Mesendoderm (in vitro differentiated cells): ENCODE results near the gene RPS6KA4.
A peak's percentile ranks its signal among the peaks of the same experiment; 100 is the strongest.

Experiments used
- DNase-seq: peaks from one replicate; pipeline ENCODE4 v3.0.0; 2013
- H2AK5ac ChIP-seq: 2 replicates; pipeline ENCODE4 v1.6.1; 2013; ENCODE audit warnings: low read length, inconsistent platforms
- H2BK120ac ChIP-seq: 2 replicates; pipeline ENCODE4 v1.6.1; 2013; ENCODE audit warnings: low read depth, mild to moderate bottlenecking, low read length, moderate library complexity, mixed read lengths
- H2BK15ac ChIP-seq: replicated peaks from 2 replicates; pipeline ENCODE4 v1.6.1; 2013; ENCODE audit warnings: low read depth, mild to moderate bottlenecking, moderate library complexity
- H2BK5ac ChIP-seq: 2 replicates; pipeline ENCODE4 v1.6.1; 2013; ENCODE audit warnings: low read length, inconsistent platforms
- H3K18ac ChIP-seq: 2 replicates; pipeline ENCODE4 v1.6.1; 2013; ENCODE audit warnings: mild to moderate bottlenecking, low read length, mixed read lengths
- H3K23ac ChIP-seq: one replicate; pipeline ENCODE4 v1.6.1; 2013; ENCODE audit warnings: low read length
- H3K27ac ChIP-seq: 2 replicates; pipeline ENCODE4 v1.5.1; 2013; ENCODE audit warnings: low read depth, mild to moderate bottlenecking, inconsistent platforms, low read length, moderate library complexity
- H3K27me3 ChIP-seq: 2 replicates; pipeline ENCODE4 v1.6.1; 2013; ENCODE audit warnings: low read length, control low read depth, mild to moderate bottlenecking, inconsistent platforms; ENCODE audit not compliant: insufficient read depth, poor library complexity
- H3K36me3 ChIP-seq: 2 replicates; pipeline ENCODE4 v1.6.1; 2013; ENCODE audit warnings: low read length, inconsistent platforms; ENCODE audit not compliant: control insufficient read depth, insufficient read depth
- H3K4ac ChIP-seq: one replicate; pipeline ENCODE4 v1.6.1; 2013; ENCODE audit warnings: low read depth, mild to moderate bottlenecking, low read length, moderate library complexity
- H3K4me1 ChIP-seq: 2 replicates; pipeline ENCODE4 v1.6.1; 2013; ENCODE audit warnings: low read depth, low read length, inconsistent platforms; ENCODE audit not compliant: control insufficient read depth
- H3K4me2 ChIP-seq: 2 replicates; pipeline ENCODE4 v1.6.1; 2013; ENCODE audit warnings: low read length
- H3K4me3 ChIP-seq: 2 replicates; pipeline ENCODE4 v1.5.1; 2013; ENCODE audit warnings: mild to moderate bottlenecking, low read length
- H3K56ac ChIP-seq: one replicate; pipeline ENCODE4 v1.6.1; 2013; ENCODE audit warnings: low read length
- H3K79me1 ChIP-seq: 2 replicates; pipeline ENCODE4 v1.6.1; 2013; ENCODE audit warnings: low read length, inconsistent platforms
- H3K79me2 ChIP-seq: 2 replicates; pipeline ENCODE4 v1.6.1; 2013; ENCODE audit warnings: mild to moderate bottlenecking, low read length; ENCODE audit not compliant: control insufficient read depth, insufficient read depth
- H3K9ac ChIP-seq: 2 replicates; pipeline ENCODE4 v1.6.1; 2013; ENCODE audit warnings: low read length, inconsistent platforms
- H4K5ac ChIP-seq: one replicate; pipeline ENCODE4 v1.6.1; 2013; ENCODE audit warnings: low read length
- H4K8ac ChIP-seq: one replicate; pipeline ENCODE4 v1.6.1; 2013; ENCODE audit warnings: low read depth, mild to moderate bottlenecking, control low read depth, low read length, moderate library complexity
- WGBS: extraction: QIAGEN DNeasy Blood & Tissue Kit; methylation state at CpG from one replicate; pipeline ENCODE4 v1.1.7; 2013; ENCODE audit warnings: low lambda C conversion rate, missing lambda C conversion rate; ENCODE audit not compliant: insufficient coverage; ENCODE audit errors: extremely low coverage; 5-methylcytosine and 5-hydroxymethylcytosine counted together

RPS6KA4 gene

DNA sequence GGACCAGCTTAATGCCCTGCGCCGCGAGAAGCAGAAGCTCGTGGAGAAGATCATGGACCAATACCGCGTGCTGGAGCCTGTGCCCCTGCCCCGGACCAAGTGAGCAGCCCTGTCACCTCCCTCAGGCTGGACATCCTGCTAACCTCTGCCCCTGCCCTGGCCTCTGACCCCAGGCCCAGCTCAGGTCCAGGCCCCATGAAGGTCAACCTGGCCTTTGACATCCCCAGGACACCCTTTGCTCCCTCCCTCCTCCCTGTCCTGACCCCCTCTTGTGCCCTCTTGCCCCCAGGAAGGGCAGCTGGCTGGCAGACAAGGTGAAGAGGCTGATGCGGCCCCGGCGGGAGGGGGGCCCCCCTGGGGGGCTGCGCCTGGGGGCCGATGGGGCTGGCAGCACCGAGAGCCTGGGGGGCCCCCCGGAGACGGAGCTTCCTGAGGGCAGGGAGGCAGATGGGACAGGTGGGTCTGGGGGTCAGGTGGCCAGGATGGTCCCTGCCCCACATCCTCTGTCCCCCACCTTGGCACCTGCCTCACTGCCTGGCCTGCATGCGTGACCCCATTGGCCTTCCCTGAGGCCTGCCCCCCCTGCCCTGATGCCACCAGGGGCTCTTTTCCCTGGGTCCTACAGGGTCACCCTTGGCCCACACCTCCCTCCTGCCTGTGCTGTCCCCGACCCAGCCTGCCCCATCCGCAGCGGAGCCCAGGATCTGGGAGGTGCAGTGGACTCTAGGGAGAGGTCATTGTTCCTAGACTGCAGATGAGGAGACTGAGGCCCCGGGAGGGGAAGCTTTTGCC lies 5.1 kb upstream of the RPS6KA4 start:
- Histone ChIP-seq H2BK15ac (no peak overlapping the region), H3K18ac (no peak overlapping the region), H3K79me1 (no peaks in the 10 kb centered on the region), H3K23ac (no peak overlapping the region), H3K4me3 (no peak overlapping the region), H3K9ac (no peak overlapping the region), H2BK5ac (no peak overlapping the region), H3K27ac (no peak overlapping the region), H3K56ac (no peak overlapping the region), H4K5ac (no peak overlapping the region), H3K36me3 (no peaks in the 10 kb centered on the region), H2BK120ac (no peak overlapping the region), H3K4ac (no peak overlapping the region), H3K27me3 (no peaks in the 10 kb centered on the region), H3K4me2 (no peak overlapping the region), H4K8ac (no peak overlapping the region), H2AK5ac (no peak overlapping the region), H3K4me1 (peaks cover 8% of the 10 kb centered on the region), H3K79me2 (no peaks in the 10 kb centered on the region)
- no CpG with 5 or more reads among the region's 20 CpGs for WGBS
- no peak for DNase-seq

DNA sequence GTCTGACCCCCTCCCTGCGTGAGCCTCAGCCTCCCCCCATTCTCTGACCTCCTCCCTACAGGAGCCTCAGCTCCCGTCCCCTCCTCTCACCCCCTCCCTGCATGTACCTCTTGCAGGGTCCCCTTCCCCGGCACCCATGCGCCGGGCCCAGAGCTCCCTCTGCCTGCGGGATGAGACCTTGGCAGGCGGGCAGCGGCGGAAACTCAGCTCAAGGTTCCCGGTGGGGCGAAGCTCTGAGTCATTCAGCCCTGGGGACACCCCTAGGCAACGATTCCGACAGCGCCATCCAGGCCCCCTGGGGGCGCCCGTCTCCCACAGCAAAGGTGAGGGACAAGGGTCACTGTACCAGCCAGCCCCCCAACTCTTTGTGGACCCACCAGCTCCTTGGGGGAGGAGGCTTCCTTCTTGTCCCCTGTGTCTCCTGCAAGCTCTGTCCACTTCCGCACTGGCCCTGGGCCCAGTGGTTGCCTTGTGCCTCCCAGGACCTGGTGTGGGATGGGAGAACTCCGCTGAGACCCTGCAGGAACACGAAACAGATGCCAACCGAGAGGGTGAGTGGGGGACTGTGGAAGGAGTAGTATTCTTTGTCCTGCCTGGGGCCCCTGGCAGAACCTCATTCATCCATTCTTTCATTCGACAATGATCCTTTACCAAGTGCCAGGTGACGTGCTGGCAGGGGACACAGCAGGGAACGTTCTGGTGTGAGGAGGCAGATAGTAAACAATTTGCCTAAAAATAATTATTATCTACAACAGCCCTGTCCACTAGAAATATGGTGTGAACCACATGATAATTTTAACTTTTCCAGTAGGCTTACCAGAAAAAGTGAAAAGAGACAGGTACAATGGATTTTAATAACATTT lies 3.7 kb upstream of the RPS6KA4 start:
- Histone ChIP-seq H3K23ac (no peak overlapping the region), H2BK15ac (no peak overlapping the region), H3K56ac (peak overlapping the region; percentile 82), H4K5ac (no peak overlapping the region), H2BK120ac (no peak overlapping the region), H3K79me1 (peaks cover 4% of the 10 kb centered on the region), H2AK5ac (peak overlapping the region; percentile 68), H3K27ac (no peak overlapping the region), H4K8ac (no peak overlapping the region), H3K27me3 (no peaks in the 10 kb centered on the region), H3K36me3 (no peaks in the 10 kb centered on the region), H3K4me1 (peaks cover 10% of the 10 kb centered on the region), H3K18ac (peak overlapping the region; percentile 30), H3K4me2 (no peak overlapping the region), H3K79me2 (no peaks in the 10 kb centered on the region), H3K4ac (no peak overlapping the region), H3K9ac (peak overlapping the region; percentile 51), H3K4me3 (no peak overlapping the region), H2BK5ac (peak overlapping the region; percentile 7)
- no CpG with 5 or more reads among the region's 23 CpGs for WGBS
- peak; percentile 92 for DNase-seq

DNA sequence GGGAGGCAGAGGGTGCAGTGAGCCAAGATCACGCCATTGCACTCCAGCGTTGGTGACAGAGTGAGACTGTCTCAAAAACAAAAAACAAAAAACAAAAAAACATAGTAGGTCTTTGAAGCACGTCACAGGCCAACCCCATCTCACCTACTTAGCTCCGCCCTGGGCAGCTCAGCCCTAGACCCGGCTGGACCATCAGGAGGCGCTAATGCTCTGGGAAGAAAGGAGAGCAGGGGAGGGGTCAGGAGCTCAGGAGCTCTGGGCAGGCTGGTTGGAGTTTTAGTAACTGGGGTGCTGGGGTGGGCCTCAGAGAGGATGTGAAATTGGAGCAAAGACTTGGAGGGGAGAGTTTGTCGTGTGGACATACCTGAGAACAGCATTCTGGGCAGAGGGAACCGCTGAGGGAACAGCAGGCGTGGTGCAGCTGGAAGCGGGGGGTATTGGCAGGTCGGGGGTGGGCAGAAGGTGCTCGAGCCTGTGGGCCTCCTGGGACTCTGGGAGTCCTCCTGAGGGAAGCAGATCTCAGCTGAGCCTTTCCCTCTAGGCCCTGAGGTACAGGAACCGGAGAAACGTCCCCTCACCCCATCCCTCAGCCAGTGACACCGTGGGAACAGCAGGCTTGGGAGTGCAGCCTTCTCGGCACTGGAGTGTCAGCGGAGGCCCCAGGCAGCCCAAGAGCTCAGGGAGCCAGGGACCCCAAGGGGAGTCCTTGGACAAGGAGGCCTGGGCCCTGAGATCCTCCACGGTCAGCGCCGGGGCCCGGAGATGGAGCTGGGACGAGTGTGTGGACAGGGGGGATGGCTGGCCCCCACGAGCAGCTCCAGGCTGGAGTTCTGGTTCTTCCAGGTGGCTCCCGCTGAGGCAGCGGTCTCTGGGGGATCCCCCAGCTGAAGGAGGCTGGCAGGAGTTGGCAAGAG lies 2.2 kb upstream of the RPS6KA4 start:
- H3K9ac ChIP-seq = peak overlapping the region; percentile 23
- H2BK15ac ChIP-seq = no peak overlapping the region
- H4K8ac ChIP-seq = no peak overlapping the region
- no peak overlapping the region for H3K23ac ChIP-seq
- H3K79me1 ChIP-seq = peaks cover 4% of the 10 kb centered on the region
- peaks cover 10% of the 10 kb centered on the region for H3K4me1 ChIP-seq
- DNase-seq = peak; percentile 94
- no peak overlapping the region for H3K4ac ChIP-seq
- no peaks in the 10 kb centered on the region for H3K36me3 ChIP-seq
- H3K18ac ChIP-seq = no peak overlapping the region
- H4K5ac ChIP-seq = no peak overlapping the region
- peak overlapping the region; percentile 58 for H3K56ac ChIP-seq
- no peak overlapping the region for H3K4me3 ChIP-seq
- no peaks in the 10 kb centered on the region for H3K79me2 ChIP-seq
- no peak overlapping the region for H3K27ac ChIP-seq
- H2AK5ac ChIP-seq = no peak overlapping the region
- H3K27me3 ChIP-seq = no peaks in the 10 kb centered on the region
- no peak overlapping the region for H2BK5ac ChIP-seq
- H3K4me2 ChIP-seq = no peak overlapping the region
- WGBS = no CpG with 5 or more reads among the region's 25 CpGs
- no peak overlapping the region for H2BK120ac ChIP-seq

DNA sequence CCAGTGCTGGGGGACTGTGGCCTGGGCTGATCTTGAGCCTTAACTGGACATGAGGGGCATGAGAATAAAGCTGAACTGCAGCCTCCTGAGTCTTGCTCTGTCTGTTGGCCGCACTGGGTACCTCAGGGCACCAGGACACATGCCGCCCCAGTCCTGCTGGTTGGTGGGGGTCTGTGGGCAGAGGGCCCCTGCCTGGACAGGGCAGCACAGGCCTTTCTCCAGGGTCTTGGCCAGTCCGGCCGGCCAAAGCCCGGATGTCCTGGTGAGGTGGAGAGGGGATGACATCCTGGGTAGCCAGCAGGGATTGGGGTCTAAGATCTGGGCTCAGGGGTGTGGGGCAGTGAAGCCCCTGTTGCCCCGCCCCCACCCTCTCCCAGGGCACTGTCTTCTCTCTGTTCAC lies 1.5 kb upstream of the RPS6KA4 start:
- Histone ChIP-seq H3K18ac (no peak overlapping the region), H3K4me2 (no peak overlapping the region), H3K79me2 (no peaks in the 10 kb centered on the region), H2BK120ac (no peak overlapping the region), H2AK5ac (no peak overlapping the region), H2BK5ac (no peak overlapping the region), H3K9ac (no peak overlapping the region), H4K8ac (no peak overlapping the region), H3K56ac (peak overlapping the region; percentile 85), H3K27ac (no peak overlapping the region), H3K27me3 (no peaks in the 10 kb centered on the region), H3K79me1 (peaks cover 4% of the 10 kb centered on the region), H3K4me1 (peaks cover 10% of the 10 kb centered on the region), H3K4ac (no peak overlapping the region), H3K23ac (no peak overlapping the region), H3K36me3 (no peaks in the 10 kb centered on the region), H4K5ac (no peak overlapping the region), H2BK15ac (no peak overlapping the region), H3K4me3 (no peak overlapping the region)
- no CpG with 5 or more reads among the region's 6 CpGs for WGBS
- DNase-seq = no peak

DNA sequence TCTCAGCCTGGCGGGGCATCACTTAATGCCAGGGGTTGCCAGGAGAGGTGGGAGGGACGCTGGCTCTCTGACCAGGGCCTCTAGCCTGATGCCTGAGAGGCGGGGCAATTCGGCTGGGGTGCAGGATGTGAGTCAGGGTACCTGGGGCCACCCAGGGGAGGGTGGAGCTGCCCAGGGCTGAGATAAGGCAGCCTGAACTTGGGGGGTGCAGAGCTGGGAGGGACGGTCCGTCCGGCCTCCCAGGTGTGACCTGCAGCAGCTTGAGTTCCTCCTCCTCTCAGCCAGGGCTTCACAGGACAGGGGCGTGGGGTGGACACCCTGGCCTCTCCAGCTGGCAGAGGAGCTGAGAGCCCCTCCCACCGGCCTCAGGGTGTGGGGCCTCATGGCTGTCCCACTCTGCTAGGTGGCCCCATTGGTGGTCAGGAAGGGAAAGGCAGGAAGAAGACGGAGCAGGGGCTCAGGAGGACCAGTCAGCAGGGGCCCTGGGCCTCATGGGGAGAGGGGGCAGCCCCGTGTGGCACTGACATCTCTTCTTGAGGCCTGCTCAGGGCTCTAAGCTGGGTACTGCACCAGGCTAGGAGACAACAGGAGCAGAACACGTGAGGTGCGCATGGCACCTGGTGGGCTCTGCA lies 942 bp upstream of the RPS6KA4 start:
- H4K8ac ChIP-seq = no peak overlapping the region
- H4K5ac ChIP-seq = no peak overlapping the region
- H3K79me2 ChIP-seq = no peaks in the 10 kb centered on the region
- no peak overlapping the region for H3K4me3 ChIP-seq
- H2BK5ac ChIP-seq = no peak overlapping the region
- no CpG with 5 or more reads among the region's 13 CpGs for WGBS
- H3K4ac ChIP-seq = no peak overlapping the region
- no peak for DNase-seq
- H2BK120ac ChIP-seq = no peak overlapping the region
- no peaks in the 10 kb centered on the region for H3K36me3 ChIP-seq
- H3K23ac ChIP-seq = no peak overlapping the region
- peak overlapping the region; percentile 92 for H3K9ac ChIP-seq
- peaks cover 10% of the 10 kb centered on the region for H3K4me1 ChIP-seq
- peaks cover 4% of the 10 kb centered on the region for H3K79me1 ChIP-seq
- H3K18ac ChIP-seq = no peak overlapping the region
- H3K27me3 ChIP-seq = no peaks in the 10 kb centered on the region
- H3K56ac ChIP-seq = peak overlapping the region; percentile 85
- no peak overlapping the region for H3K27ac ChIP-seq
- no peak overlapping the region for H3K4me2 ChIP-seq
- no peak overlapping the region for H2BK15ac ChIP-seq
- H2AK5ac ChIP-seq = no peak overlapping the region
